ENCODE data around the gene PDK1.
"Not testable (repeated sequence)": the region's sequence is repeated elsewhere in the genome, so short reads cannot be mapped to it uniquely, and the experiment has no call there.

PDK1 gene

DNA sequence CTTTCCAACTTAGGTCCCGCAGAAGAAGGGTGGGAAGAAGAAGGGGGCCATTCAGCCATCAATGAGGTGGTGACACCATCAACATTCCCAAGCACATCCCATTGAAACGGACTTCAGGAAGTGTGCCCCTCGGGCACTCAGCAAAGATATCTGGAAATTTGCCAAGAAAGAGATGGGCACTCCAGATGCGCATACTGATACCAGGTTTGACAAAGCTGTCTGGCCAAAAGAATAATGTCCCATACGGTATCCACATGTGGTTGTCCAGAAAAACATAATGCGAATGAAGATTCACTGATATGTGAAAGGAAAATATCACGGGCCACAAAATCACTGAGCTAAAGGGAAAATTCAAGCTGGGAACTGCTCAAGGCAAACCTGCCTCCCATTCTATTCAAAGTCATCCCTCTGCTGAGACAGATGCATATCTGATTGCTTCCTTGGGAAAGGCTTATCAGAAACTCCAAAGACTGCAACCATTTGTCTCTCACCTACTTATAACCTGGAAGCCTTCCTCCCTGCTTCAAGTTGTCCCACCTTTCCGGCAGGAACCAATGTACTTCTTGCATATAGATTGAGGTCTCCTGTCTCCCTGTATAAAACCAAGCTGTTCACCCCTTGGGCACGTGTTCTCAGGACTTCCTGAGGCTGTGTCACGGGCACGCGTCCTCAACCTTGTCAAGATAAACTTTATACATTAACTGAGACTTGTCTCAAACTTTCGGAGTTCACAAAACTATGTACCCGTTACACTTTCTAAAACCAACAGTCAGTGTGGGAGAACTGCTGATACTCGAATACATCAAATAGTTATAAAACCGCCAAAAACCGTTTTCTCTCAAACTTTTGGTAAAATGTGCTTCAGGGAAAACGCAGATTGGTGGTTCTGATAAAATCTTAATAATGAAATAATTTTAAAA is 1.3 kb upstream of the PDK1 start:
- no peak for DNase-seq

- no peak for DNase-seq
These were observed 693 bp upstream of the PDK1 start for GRCh38 chr2:172555272-172555521.

DNA sequence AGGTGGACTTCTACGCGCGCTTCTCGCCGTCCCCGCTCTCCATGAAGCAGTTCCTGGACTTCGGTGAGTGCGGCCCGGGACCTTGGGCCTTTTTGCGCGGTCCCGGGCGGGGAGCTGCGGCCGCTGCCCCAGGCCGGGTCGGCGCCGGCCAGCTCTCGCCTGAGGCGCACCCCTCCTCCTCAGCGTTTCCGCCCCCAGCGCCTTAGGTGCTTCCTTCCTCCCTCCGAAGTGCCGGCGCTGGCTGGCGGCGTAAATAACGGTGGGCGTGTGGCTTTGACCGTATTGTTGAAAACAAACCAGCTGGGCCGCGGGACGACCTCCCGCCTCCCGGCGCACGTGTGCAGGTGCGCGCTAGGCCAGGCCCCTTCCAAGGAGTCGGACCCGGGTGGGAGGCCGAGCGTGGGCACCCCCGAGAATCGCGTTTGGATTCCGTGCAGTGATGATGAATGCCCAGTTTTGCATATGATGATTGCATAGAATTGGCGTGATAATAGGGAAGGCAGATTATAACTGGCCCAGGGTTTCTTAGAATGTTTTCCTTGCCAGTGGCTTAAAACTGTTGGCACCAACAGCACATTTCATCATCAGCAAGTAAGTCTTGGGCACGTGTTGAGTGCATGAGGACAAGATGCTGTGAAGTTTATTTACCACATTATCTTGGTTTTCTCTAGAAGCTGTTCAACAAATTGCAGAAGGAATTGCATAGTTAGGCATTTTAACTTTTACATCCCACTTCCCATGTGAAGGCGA is 569 bp downstream of the PDK1 start:
- DNase-seq = no peak

- no peak for DNase-seq
These were observed 2.5 kb downstream of the PDK1 start for GRCh38 chr2:172558372-172558771.

DNA sequence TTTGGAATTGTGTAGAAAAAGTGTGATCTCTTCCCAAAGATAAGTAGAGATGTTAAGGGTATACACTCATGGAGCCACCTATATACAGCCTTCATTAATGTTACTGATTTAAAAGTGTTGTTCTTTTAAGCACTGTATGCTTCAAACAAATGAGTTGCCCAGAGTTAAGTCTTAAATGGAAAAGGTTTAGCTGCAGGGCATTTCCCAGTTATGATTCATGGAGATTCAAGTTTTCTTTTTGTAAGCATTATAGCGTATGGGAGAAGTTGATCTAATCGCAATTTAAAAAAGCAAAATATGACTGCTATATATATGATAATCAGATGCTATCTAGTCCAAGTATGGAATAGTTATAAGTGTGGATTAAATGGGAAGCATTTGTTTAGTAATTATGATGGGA is 4.8 kb downstream of the PDK1 start:
- no peak for DNase-seq

- DNase-seq = no peak
These were observed 5.4 kb downstream of the PDK1 start for GRCh38 chr2:172561270-172561669.

DNA sequence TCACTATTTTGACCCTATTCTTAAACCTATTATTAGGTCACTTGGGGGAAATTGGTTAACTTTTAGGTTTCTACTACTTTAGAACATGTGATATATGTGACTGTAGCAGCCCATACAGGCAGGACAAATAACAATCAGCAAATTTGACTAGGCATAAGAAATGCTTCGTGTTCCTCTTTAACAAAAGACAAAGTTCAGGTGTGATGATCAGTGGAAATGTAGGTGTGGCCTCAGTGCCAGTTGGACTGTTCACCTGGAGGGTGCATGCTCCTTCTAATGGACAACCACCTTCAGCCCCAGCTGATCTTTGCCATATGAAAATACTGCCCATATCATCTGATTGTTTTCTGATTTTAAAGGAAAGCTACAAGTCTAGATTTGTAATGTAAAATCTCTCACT is 6.4 kb downstream of the PDK1 start:
- DNase-seq = no peak

DNA sequence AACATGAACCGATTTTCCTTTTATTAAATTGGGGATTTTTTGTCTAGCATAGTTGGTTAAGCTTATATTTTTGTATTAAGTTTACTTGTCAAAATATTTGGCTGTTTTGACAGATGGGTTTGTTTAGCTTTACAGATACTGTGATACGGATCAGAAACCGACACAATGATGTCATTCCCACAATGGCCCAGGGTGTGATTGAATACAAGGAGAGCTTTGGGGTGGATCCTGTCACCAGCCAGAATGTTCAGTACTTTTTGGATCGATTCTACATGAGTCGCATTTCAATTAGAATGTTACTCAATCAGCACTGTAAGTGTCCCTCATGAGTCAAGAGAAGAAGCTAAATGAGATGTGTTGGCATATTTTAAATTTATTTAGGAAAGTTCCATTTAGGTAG is 8.5 kb downstream of the PDK1 start:
- no peak for DNase-seq

DNA sequence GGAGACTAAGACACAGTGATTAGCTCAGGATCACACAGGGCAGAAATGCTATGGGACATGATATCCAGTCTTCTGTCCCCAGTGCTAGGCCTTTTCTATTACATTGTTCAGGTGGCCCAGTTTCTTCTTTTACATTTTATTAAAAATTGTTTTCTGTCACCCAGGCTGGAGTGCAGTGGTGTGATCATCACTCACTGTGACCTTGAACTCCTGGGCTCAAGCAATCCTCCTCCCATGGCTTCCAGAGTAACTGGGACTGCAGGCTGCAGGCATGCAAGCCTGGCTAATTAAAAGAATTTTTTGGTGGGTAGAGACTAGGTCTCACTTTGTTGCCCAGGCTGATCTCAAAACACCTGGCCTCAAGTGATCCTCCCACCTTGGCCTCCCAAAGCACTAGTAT is 15.4 kb downstream of the PDK1 start:
- DNase-seq = no peak

GRCh38 chr2:172572981-172573380 is 17.1 kb downstream of the PDK1 start:
- no peak for DNase-seq

- DNase-seq = no peak
These were observed 19.1 kb downstream of the PDK1 start for GRCh38 chr2:172574965-172575364.

DNA sequence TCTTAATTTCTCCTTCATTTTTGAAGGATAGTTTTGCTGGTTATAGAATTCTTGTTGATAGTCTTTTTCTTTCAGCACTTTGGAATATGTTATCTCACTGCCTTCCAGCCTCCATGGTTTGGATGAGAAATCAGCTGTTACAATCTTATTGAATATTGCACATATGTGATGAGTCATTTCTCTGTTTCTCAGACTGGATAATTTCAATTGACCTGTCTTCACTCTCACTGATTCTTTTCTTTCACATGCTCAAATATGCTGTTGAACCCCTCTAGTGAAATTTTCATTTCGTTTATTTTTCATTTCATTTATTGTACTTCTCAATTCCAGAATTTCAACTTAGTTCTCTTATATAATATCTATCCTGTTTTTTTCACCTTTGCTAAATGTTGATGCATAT is 22.2 kb downstream of the PDK1 start:
- no peak for DNase-seq

- no peak for DNase-seq
These were observed 23.1 kb downstream of the PDK1 start for GRCh38 chr2:172578860-172579512.

GRCh38 chr2:172580544-172580943 is 24.7 kb downstream of the PDK1 start:
- DNase-seq = no peak

GRCh38 chr2:172582656-172583055 is 26.8 kb downstream of the PDK1 start:
- no peak for DNase-seq

- DNase-seq = no peak
These were observed 30.5 kb downstream of the PDK1 start for GRCh38 chr2:172586245-172586891.

DNA sequence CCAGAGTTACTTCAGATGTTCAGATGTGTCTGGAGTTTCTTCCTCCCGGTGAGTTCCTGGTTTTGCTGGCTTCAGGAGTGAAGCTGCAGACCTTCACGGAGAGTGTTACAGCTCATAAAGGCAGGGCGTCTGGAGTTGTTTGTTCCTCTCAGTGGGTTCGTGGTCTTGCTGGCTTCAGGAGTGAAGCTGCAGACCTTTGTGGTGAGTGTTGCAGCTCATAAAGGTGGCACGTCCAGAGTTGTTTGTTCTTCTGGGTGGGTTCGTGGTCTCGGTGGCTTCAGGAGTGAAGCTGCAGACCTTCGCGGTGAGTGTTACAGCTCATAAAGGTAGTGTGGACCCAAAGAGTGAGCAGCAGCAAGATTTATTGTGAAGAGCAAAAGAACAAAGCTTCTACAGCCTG is 31.3 kb downstream of the PDK1 start:
- not testable (repeated sequence) for DNase-seq

DNA sequence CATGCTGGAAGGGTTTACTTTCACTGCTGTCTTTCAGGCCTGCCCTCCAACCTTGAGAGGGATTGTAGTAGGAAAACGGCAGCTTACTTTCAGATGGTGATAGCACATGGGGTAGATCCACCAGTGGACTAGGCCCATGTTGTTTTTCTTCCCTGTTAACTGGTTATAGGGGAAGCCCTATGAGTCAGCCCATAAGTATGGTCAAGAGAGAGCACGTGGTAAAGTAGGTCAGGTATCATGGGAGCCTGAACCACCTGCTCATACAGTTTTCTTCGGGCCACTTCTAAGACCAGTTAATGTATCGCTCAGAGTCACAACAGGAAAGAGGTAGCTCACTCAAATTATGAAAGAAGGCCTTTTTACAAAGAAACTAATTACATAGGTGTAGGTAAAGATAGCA is 33.0 kb downstream of the PDK1 start:
- DNase-seq = no peak

DNA sequence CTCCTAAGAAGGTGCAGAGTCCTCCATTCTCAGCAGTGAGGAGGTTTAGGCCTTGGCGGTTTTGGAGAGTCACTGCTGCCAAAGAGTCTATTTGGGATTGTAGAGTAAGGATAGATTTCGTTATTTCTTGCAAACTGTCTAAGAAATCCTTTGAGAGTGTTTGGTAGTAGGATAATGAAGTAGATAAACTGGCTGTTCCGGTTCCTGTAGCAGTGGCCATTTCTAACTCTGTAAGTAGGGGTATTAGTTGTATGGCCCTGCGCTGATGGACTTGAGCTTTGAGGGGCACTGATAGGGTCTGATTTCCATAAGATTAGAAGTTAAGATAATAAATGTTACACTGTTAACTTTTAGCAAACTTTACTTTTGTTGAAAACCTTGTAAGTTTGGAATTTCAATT is 35.5 kb downstream of the PDK1 start:
- DNase-seq = not testable (repeated sequence)

DNA sequence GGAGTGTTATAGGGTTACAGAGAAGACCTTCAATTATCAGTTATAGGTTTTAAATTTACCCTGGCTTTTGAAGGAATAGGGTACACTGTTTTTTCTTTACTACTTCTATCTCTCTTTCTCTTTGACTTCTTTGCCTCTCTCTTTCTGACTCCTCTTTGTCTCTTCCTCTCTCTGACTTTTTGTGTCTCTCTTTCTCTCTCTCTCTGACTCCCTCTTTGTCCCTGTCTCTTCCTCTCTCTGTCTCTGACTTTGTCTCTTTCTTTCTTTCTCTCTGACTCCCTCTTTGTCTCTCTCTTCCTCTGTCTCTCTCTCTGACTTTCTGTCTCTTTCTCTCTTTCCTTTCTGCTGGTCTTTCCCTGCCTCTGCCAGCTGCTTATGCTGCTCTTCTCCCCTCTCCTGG is 36.3 kb downstream of the PDK1 start:
- DNase-seq = not testable (repeated sequence)

- no peak for DNase-seq
These were observed 40.9 kb downstream of the PDK1 start for GRCh38 chr2:172596776-172597175.

DNA sequence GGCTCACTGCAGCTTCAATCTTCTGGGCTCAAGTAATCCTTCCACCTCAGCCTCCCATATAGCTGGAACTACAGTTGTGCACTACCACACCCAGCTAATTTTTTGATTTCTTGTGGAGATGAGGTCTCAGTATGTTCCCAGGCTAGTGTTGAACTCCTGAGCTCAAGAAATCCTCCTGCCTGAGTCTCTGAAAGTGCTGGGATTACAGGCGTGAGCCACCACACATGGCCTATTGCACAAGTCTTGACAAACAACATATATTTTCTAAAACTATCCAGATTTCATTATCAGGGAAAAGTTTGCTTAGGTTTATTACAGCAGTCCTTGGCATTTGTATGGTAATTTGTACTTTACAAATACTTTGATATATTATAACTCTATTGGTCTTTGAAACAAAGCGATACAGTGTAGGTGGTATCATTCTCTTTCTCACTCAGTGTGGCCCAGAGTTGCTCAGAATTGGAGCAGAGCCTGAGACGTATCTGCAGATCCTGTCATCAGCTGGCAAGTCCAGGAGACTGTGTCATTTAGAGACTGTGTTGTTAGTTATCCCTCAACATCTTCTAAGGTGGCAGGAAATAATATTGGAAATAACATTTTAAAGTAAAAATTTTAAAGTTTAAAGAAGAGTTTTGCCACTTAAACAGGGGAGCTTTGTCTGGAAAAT is 41.4 kb downstream of the PDK1 start:
- no peak for DNase-seq

DNA sequence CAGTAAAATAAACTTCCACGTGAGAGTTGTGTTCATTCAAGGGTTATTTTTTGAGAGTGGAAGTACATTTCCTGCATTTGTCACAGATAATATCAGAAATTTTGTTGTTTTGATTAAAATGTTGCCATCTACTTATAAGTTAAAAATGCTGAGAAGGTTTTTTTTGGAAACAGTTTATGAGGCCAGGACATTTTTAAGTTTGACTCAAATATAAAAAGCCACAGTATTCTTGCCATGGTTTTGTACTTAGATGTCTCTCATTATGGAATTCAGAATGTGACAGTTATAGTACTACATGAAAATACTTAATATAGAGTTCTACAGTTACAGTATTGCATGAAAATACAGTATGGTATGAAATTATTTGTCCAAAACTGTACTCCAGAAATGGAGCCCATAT is 44.1 kb downstream of the PDK1 start:
- DNase-seq = no peak

Measured in cerebellar nuclear complex (tissue), 1 donor.